ENCODE measurements around the gene SLC26A8.
"Not testable (repeated sequence)": the region's sequence is repeated elsewhere in the genome, so short reads cannot be mapped to it uniquely, and the experiment has no call there.

Gene SLC26A8

GRCh38 chr6:35909571-35909970, 114.9 kb downstream of the SLC26A8 start:
- not testable (repeated sequence) for FAIRE-seq

DNA sequence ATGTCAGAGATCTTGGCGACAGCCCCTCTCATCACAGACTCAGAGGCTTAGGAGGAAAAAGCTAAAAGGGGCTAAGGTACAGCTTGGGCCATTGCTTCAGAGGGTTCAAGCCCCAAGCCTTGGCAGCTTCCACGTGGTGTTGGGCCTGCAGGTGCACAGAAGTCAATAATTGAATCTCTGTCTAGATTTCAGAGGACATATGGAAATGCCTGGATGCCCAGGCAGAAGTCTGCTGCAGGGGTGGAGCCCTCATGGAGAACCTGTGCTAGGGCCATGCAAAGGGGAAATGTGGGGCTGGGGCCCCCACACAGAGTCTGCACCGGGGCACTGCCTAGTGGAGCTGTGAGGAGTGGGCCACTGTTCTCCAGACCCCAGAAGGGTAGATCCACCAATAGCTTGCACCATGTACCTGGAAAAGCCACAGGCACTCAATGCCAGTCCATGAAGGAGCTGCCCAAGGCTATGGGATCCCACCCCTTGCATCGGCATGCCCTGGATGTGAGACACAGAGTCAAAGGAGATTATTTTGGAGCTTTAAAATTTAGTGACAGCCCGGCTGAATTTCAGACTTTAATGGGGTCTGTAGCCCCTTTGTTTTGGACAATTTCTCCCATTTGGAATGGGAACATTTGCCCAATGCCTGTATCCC, 115.6 kb downstream of the SLC26A8 start:
- not testable (repeated sequence) for FAIRE-seq

DNA sequence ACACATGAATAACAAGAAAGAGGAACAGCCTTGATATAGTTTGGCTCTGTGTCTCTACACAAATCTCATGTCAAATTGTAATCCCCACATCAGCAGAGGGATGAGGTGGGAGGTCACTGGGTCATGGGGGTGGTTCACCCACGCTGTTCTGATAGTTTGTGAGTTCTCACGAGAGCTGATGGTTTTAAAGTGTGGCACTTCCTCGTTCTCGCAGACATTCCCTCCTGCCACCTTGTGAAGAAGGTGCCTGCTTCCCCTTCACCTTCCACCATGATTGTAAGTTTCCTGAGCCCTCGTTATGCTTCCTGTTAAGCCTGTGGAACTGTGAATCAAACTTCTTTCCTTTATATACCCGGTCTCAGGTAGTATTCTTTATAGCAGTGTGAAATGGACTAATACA, 116.7 kb downstream of the SLC26A8 start:
- no peak for FAIRE-seq

DNA sequence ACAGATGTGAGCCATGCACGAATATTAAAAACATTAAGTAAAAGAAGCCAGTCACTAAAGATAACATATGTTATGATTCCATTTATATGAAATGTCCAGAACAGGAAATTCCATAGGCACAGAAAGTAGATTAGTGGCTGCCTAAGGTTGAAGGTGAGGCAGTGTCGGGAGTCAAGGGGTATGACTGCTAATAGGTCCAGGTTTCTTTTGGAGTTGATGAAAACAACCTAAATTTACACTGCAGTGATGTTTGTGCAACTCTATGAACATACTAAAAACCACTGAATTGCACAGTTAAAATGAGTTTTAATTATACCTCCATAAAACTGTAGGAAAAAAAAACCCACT, 118.0 kb downstream of the SLC26A8 start:
- no peak for FAIRE-seq

DNA sequence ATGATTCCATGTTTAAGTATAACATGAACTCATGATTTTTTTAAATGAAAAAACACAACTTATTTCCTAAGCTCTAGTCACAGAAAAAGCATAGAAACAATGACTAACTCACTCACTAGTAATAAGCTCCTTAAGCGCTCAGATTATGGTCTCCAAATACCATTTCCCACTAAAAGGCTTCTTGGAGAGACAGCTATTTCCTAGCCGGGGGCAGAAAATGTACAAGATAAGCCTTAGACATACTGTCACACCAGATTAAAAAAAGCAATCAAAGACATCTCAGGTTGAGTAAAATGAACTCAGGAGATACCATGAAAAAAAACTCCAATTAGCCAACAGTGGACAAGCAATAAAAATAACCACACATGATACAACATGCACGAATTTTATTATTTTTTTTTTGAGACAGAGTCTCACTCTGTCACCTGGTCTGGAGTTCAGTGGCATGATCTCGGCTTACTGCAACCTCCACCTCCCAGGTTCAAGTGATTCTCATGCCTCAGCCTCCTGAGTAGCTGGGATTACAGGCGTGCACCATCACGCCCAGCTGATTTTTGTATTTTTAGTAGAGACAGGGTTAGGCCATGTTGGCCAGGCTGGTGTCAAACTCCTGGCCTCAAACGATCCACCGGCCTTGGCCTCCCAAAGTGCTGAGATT, 118.5 kb downstream of the SLC26A8 start:
- FAIRE-seq: no peak

DNA sequence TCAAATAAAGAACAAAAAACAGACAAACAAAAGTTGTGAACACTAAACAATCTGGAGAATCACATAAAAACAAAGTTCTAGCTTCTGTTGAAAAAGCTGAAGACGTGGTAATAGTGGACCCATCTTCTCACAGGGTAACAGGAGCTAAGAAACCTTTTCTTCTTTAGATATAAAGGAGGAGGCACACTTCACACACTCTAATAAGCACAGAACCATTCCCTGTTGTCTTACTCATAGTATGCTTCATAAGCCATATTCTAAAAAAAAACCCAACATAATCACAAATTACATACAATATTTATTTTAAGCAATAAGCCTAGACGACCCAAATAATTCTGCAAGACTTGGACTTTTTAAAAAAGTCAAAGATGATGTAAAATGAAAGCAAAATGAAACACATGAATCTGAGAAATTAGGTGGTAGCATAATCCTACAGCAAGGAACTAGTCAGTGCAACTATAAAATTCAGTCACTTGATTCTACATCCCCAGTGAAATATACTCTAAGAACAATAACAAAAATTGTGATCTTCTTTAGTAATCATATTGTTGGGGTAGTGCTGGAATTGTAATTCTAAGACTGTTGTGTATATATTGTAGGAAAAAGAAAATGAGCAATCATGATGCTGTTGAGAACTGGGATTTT, 119.2 kb downstream of the SLC26A8 start:
- no peak for FAIRE-seq

- FAIRE-seq: no peak
Measured at GRCh38 chr6:35903679-35904078, 120.8 kb downstream of the SLC26A8 start.

DNA sequence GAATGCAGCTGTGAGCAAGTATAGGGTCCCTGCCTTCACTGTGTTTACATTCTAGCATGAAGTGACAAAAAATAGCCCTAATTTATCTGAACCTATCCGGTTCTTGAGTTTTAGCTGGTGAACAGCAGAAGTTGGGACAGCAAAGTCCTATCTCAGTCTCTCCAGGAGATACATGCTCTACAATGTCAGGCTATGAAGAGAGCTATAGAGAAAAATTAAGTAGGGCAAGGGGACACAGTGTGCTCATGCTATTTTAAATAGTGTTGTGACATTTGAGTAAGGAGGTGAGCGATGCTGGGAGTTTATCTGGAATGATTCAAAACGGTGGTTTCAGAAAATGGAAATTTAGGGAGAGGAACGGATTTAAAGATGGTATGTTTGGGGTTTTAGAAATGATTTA, 124.0 kb downstream of the SLC26A8 start:
- FAIRE-seq: no peak

DNA sequence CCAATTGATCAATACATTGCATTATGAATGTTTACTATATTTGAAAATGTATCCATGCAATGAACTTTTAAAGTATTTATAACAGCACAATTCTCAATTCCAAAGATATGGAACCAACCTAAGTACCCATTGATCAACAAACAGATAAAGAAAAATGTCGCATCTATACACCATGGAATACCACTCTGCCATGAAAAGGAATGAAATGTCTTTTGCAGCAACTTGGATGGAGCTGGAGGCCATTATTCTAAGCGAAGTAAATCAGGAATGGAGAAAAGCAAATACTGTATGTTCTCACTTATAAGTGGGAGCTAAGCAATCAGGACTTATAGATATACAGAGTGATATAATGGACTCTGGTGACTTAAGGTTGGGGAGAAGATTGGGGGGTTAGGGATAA, 126.4 kb downstream of the SLC26A8 start:
- FAIRE-seq: no peak

GRCh38 chr6:35897486-35897885, 127.0 kb downstream of the SLC26A8 start:
- FAIRE-seq: no peak

DNA sequence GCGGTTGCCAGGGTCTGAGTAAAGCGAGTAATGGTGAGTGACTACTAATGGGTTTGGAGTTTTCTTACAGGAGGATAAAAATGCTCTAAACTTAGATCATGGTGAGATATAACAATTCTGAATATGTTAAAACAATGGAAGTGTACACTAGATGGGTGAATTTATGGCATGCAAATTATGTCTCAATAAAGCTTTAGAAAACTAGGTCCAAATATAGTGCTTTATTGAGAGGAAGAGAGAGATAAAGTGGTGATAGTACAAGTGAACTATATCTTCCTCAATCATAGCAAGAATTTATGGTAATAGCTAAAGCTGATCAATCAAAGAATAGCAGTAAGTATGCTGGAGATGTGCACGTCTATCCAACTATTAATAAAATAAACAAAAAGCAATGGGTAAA, 127.4 kb downstream of the SLC26A8 start:
- FAIRE-seq: no peak

- no peak for FAIRE-seq
Measured at GRCh38 chr6:35896228-35896627, 128.2 kb downstream of the SLC26A8 start.

- FAIRE-seq: no peak
Measured at GRCh38 chr6:35895560-35895959, 128.9 kb downstream of the SLC26A8 start.

DNA sequence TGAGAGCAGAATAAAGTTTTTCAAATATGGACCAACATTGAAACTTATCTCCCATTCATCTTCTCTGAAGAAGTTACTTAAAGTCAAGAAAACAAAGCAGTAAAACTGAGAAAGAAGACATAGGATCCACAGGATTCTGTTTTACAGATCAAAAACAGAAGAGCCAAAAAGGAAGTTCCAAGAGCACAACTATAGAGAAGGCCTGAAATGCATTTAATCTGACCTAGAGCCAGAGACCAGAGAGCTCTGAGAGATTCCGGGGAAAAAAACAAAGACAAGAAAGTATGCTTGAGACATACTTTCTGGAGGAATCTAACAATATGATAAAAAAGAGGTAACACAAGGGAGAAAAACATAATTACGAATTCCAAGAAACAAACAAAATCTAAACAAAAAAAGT, 129.7 kb downstream of the SLC26A8 start:
- no peak for FAIRE-seq

Measured in TTC549 (cell line).